HCT116 (cell line): ENCODE measurements around the gene TCERG1L. TPM values are rescaled to one million over a fixed set of nuclear protein-coding genes. Genes with fewer than 3 reads are reported as not detected.

Experiments used
- ATAC-seq: fragments of 200-7000 bp; cut with Tn5 transposase; 2 replicates; pipeline ENCODE4 v1.9.1; 2020; ENCODE audit warnings: mild to moderate bottlenecking, moderate library complexity
- BruUV-seq: library from RNA; stranded (reverse); fragments of 400-500 nt; replicated peaks from 2 replicates; lab custom pipeline; 2021; lab: Mats Ljungman, UMichigan
- CTCF ChIA-PET: fragments of 300-600 bp; sonication (Branson Sonifier 250); formaldehyde crosslinking; loops from one replicate; lab custom pipeline; 2021; ENCODE audit warnings: antibody characterized with exemption; lab: Charles Lee
- POLR2A ChIA-PET: fragments of 300-600, 350-600 bp; sonication (Branson Sonifier 250); formaldehyde crosslinking; loops from one replicate; lab custom pipeline; 2021; ENCODE audit warnings: antibody characterized with exemption; lab: Charles Lee
- RAD21 ChIA-PET, 2 experiments: fragments of 300-600 bp; sonication (Branson Sonifier 250); formaldehyde crosslinking; loops; one replicate each; lab custom pipeline; 2023; ENCODE audit warnings: low total read pairs in 2 of 2; ENCODE audit not compliant: uncharacterized antibody in 2 of 2, unreplicated experiment in 2 of 2, low non-redundant PET in 1 of 2; lab: Charles Lee
- DNase-seq: peaks from one replicate; pipeline ENCODE4 v3.0.0-alpha.2; 2010; ENCODE audit warnings: low read depth, low spot score
- H2AFZ ChIP-seq: fragments of 200-600 bp; shearing (Covaris generic), sonication (generic); 2 replicates; pipeline ENCODE4 v1.6.1; 2017; ENCODE audit warnings: low read depth, mixed run types, mixed read lengths, antibody characterized with exemption, low read length; ENCODE audit not compliant: poor library complexity, severe bottlenecking
- H3K27ac ChIP-seq: 2 replicates; pipeline ENCODE4 v1.5.1; 2012; ENCODE audit warnings: low read depth, low read length
- H3K27me3 ChIP-seq: fragments of 200-600 bp; sonication (generic); 2 replicates; pipeline ENCODE4 v1.6.1; 2016; ENCODE audit warnings: mixed run types, low read length, mixed read lengths; ENCODE audit not compliant: insufficient read depth
- H3K36me3 ChIP-seq, 2 experiments: fragments of 200-500 bp in 1 of 2; fragments of 200-600 bp in 1 of 2; sonication (Bioruptor generic) in 1 of 2; sonication (generic) in 1 of 2; 2 replicates each; pipeline versions ENCODE4 v1.5.1 to v1.6.1; 2014 to 2016; ENCODE audit warnings: low read length in 2 of 2, inconsistent platforms in 1 of 2, mixed read lengths in 1 of 2, mixed run types in 1 of 2; ENCODE audit not compliant: insufficient read depth in 2 of 2, control insufficient read depth in 1 of 2
- H3K4me1 ChIP-seq, 2 experiments: fragments of 200-600 bp in 1 of 2; sonication (generic) in 1 of 2; 2 replicates each; pipeline versions ENCODE4 v1.5.1 to v1.6.1; 2012 to 2017; ENCODE audit warnings: low read length in 2 of 2, inconsistent platforms in 1 of 2, mild to moderate bottlenecking in 1 of 2, mixed read lengths in 1 of 2, mixed run types in 1 of 2, moderate library complexity in 1 of 2; ENCODE audit not compliant: insufficient read depth in 2 of 2, control insufficient read depth in 1 of 2
- H3K4me2 ChIP-seq: fragments of 200-600 bp; sonication (generic); 2 replicates; pipeline ENCODE4 v1.6.1; 2017; ENCODE audit warnings: mixed run types, low read length, mixed read lengths
- H3K4me3 ChIP-seq, 2 experiments: fragments of 200-600 bp in 1 of 2; sonication (generic) in 1 of 2; replicated peaks in 1 of 2; 2 replicates each; pipeline ENCODE4 v1.5.1; 2011 to 2016; ENCODE audit warnings: low read length in 2 of 2, control low read depth in 1 of 2, low read depth in 1 of 2, mild to moderate bottlenecking in 1 of 2, mixed read lengths in 1 of 2, mixed run types in 1 of 2
- H3K79me2 ChIP-seq: fragments of 200-600 bp; sonication (generic); 2 replicates; pipeline ENCODE4 v1.6.1; 2017; ENCODE audit warnings: mild to moderate bottlenecking, mixed run types, low read length, moderate library complexity, mixed read lengths; ENCODE audit not compliant: insufficient read depth
- H3K9ac ChIP-seq: fragments of 200-600 bp; sonication (generic); 2 replicates; pipeline ENCODE4 v1.6.1; 2016; ENCODE audit warnings: low read length, mixed read lengths
- H3K9me2 ChIP-seq: fragments of 200-600 bp; sonication (generic), shearing (Covaris generic); 2 replicates; pipeline ENCODE4 v1.6.1; 2017; ENCODE audit warnings: mixed run types, mild to moderate bottlenecking, moderate library complexity; ENCODE audit not compliant: insufficient read depth
- H3K9me3 ChIP-seq, 2 experiments: fragments of 200-500 bp in 1 of 2; fragments of 200-600 bp in 1 of 2; sonication (Bioruptor generic) in 1 of 2; sonication (generic) in 1 of 2; 2 replicates each; pipeline ENCODE4 v1.6.1; 2014 to 2017; ENCODE audit warnings: low read length in 2 of 2, mixed read lengths in 2 of 2, inconsistent platforms in 1 of 2, low read depth in 1 of 2, mild to moderate bottlenecking in 1 of 2, mixed run types in 1 of 2, moderate library complexity in 1 of 2; ENCODE audit not compliant: control insufficient read depth in 1 of 2, insufficient read depth in 1 of 2
- H4K20me1 ChIP-seq: fragments of 200-600 bp; sonication (generic), shearing (Covaris generic); 2 replicates; pipeline ENCODE4 v1.6.1; 2017; ENCODE audit warnings: mixed run types, mild to moderate bottlenecking, moderate library complexity; ENCODE audit not compliant: insufficient read depth
- ATF3 ChIP-seq: IDR thresholded peaks from 2 replicates; pipeline ENCODE4 v1.6.1; 2012
- CEBPB ChIP-seq: IDR thresholded peaks from 2 replicates; pipeline ENCODE4 v1.6.1; 2012; ENCODE audit warnings: low read depth
- CTCF ChIP-seq, 3 experiments: fragments of 200-600 bp in 1 of 3; sonication (generic) in 1 of 3; IDR thresholded peaks in 2 of 3; conservative IDR thresholded peaks in 1 of 3; 2 replicates each; pipeline ENCODE4 v1.5.1; 2012 to 2017; ENCODE audit warnings: low read depth in 2 of 3, low read length in 2 of 3, antibody characterized with exemption in 1 of 3, borderline replicate concordance in 1 of 3, control low read depth in 1 of 3, mild to moderate bottlenecking in 1 of 3, mixed read lengths in 1 of 3, mixed run types in 1 of 3, moderate library complexity in 1 of 3; ENCODE audit not compliant: insufficient read depth in 1 of 3
- ELF1 ChIP-seq: IDR thresholded peaks from 2 replicates; pipeline ENCODE4 v1.6.1; 2012; ENCODE audit warnings: low read depth, borderline replicate concordance
- EZH2 ChIP-seq: fragments of 200-600 bp; sonication (generic); IDR thresholded peaks from 2 replicates; pipeline ENCODE4 v1.6.1; 2017; ENCODE audit warnings: antibody characterized with exemption, mixed run types
- EZH2phosphoT487 ChIP-seq: fragments of 200-600 bp; IDR thresholded peaks from 2 replicates; pipeline ENCODE4 v1.6.1; 2018; ENCODE audit warnings: antibody characterized with exemption, borderline replicate concordance
- FOSL1 ChIP-seq: IDR thresholded peaks from 2 replicates; pipeline ENCODE4 v1.6.1; 2012; ENCODE audit warnings: low read depth
- JUND ChIP-seq: IDR thresholded peaks from 2 replicates; pipeline ENCODE4 v1.6.1; 2012
- MAX ChIP-seq: IDR thresholded peaks from 2 replicates; pipeline ENCODE4 v1.6.1; 2012
- POLR2AphosphoS5 ChIP-seq: IDR thresholded peaks from 2 replicates; pipeline ENCODE4 v1.6.1; 2011; ENCODE audit warnings: mild to moderate bottlenecking, low read depth, low read length, moderate library complexity
- SP1 ChIP-seq: IDR thresholded peaks from 2 replicates; pipeline ENCODE4 v1.6.1; 2012; ENCODE audit warnings: low read depth
- SRF ChIP-seq: IDR thresholded peaks from 2 replicates; pipeline ENCODE4 v1.6.1; 2012; ENCODE audit warnings: low read depth
- ZNF274 ChIP-seq: fragments of 200-500 bp; sonication (Bioruptor generic); IDR thresholded peaks from 2 replicates; pipeline ENCODE4 v1.6.1; 2014; ENCODE audit warnings: mild to moderate bottlenecking, low read depth, low read length, inconsistent platforms
- intact Hi-C: fragments of 100-400 bp; cut with micrococcal nuclease; formaldehyde crosslinking; loops from 2 replicates; pipeline ENCODE4 v1.10.0; 2022
- total RNA-seq: library from RNA; stranded (reverse); gene quantifications from one replicate; pipeline ENCODE4 v1.2.1, GENCODE V29; 2021; ENCODE audit not compliant: unreplicated experiment

The TCERG1L gene
- total RNA-seq, 1 experiment from 2014 or later, result not detected

GRCh38 chr10:131111471-131112080, 199.9 kb downstream of the TCERG1L start:
- no peak overlapping the region for H2AFZ ChIP-seq
- no peaks in the 10 kb centered on the region for H3K27me3 ChIP-seq
- RAD21 ChIA-PET, result no interaction called here

More at GRCh38 chr10:131111471-131112080, 199.9 kb downstream of the TCERG1L start:
- Histone ChIP-seq H3K36me3 (no peaks in the 10 kb centered on the region), H3K27ac (no peak overlapping the region), H3K79me2 (no peaks in the 10 kb centered on the region), H4K20me1 (no peaks in the 10 kb centered on the region), H3K4me3 (no peak overlapping the region), H3K4me1 (no peaks in the 10 kb centered on the region), H3K9ac (no peak overlapping the region), H3K4me2 (no peak overlapping the region), H3K9me3 (no peaks in the 10 kb centered on the region), H3K9me2 (no peaks in the 10 kb centered on the region)
- no TSS peak for BruUV-seq
- intact Hi-C loops, result no loop called here
- ChIA-PET CTCF (no interaction called here), POLR2A (no interaction called here)
- TF ChIP-seq ELF1 (no peak), MAX (no peak), ATF3 (no peak), EZH2 (no peak), SRF (no peak), FOSL1 (no peak), ZNF274 (no peak), CTCF (IDR thresholded peaks at IDR 0.05 in 2 of 3, conservative IDR thresholded peaks at IDR 0.05 in 1 of 3; ENCODE audit: borderline replicate concordance in 1 of 3, insufficient read depth in 1 of 3, low read depth in 2 of 3, low read length in 2 of 3) (no peak), CEBPB (no peak), POLR2AphosphoS5 (no peak), EZH2phosphoT487 (no peak), JUND (no peak), SP1 (no peak)
- no peak for ATAC-seq
- no peak for DNase-seq
